Activated T-cell treated with anti-CD3 and anti-CD28 coated beads, Interleukin-2, amount 50 U/mL, for 4 hours (primary cell): ENCODE measurements around the gene TMEM9B. TPM values are rescaled to one million over a fixed set of nuclear protein-coding genes. Genes with fewer than 3 reads are reported as not detected.
"Not testable (repeated sequence)": the region's sequence is repeated elsewhere in the genome, so short reads cannot be mapped to it uniquely, and the experiment has no call there.

Source experiments
- ATAC-seq, 2 donors: fragments of 200-7000 bp; cut with Tn5 transposase; one replicate each; pipeline ENCODE4 v1.10.0; 2021
- DNase-seq: peaks from one replicate; pipeline ENCODE4 v3.0.0-alpha.2; 2020
- H3K27me3 Mint-ChIP-seq: one replicate; pipeline ENCODE4 v1.8.0; 2021; ENCODE audit warnings: low read depth, mixed read lengths
- H3K36me3 Mint-ChIP-seq: one replicate; pipeline ENCODE4 v1.8.0; 2022; ENCODE audit warnings: mixed read lengths; ENCODE audit not compliant: insufficient read depth
- H3K4me1 Mint-ChIP-seq: one replicate; pipeline ENCODE4 v1.8.0; 2021; ENCODE audit warnings: low read depth, mixed read lengths
- H3K4me3 Mint-ChIP-seq: one replicate; pipeline ENCODE4 v1.8.0; 2021; ENCODE audit warnings: mild to moderate bottlenecking, moderate library complexity, mixed read lengths
- H3K9me3 Mint-ChIP-seq: one replicate; pipeline ENCODE4 v1.8.0; 2021; ENCODE audit warnings: mixed read lengths
- total RNA-seq, 3 donors: library from RNA; stranded (reverse); gene quantifications; one replicate each; pipeline ENCODE4 v1.2.1, GENCODE V29; 2021

TMEM9B gene
- total RNA-seq, 3 donors from 2014 or later: 25.6 to 28.9 (median 28.6) TPM

DNA sequence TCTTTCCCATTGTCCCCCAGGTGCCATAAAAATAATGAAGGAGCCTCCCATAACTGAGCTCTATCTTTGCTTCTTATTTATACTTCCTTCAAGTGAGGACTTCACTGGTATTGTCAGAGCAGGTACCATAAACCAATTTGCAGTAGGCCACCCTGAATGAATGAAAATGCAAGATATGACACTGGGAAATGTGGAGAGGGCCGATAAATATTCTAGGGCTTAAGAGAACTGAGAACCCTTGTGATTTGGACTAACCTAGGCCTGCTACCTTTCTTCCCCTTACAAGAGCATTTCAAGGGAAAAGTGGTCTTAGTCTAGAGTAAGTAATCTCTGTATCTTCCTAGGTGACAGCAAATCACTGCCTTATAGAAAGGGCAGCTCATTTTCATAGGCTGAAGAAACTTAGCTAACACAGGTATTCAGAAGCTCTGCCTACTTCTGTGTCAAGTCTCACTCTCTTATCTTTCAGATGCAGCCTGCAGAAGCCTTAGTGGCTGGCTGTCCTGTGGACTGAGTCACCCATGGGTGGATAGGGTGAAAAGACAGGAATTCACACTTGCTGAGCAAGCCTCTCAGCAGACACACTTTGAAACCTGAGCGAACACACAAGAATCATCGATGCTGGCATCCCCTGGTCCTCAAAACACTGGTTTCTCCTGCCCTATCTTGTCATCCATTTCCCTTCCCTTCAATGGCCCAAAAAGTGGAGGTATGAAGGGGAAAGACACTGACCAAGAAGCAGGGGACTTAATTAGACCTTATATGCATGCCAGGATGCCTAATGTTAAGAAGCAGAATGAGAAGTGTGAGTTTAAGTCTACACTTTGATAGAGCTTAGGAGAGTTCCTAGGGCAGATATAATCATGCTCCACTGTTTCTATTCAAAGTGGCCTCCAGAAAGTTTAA, 24.3 kb upstream of the TMEM9B start:
- no peak overlapping the region for H3K4me3 Mint-ChIP-seq
- ATAC-seq (no peak), DNase-seq (no peak)
- H3K4me1 Mint-ChIP-seq: no peaks in the 10 kb centered on the region
- H3K27me3 Mint-ChIP-seq: peaks cover 7% of the 10 kb centered on the region
- no peaks in the 10 kb centered on the region for H3K9me3 Mint-ChIP-seq
- H3K36me3 Mint-ChIP-seq: no peaks in the 10 kb centered on the region

GRCh38 chr11:8987446-8987845, 23.2 kb upstream of the TMEM9B start:
- ATAC-seq: no peak
- no peak for DNase-seq
- no peaks in the 10 kb centered on the region for H3K4me1 Mint-ChIP-seq
- no peaks in the 10 kb centered on the region for H3K9me3 Mint-ChIP-seq
- H3K27me3 Mint-ChIP-seq: peaks cover 5% of the 10 kb centered on the region
- no peak overlapping the region for H3K4me3 Mint-ChIP-seq
- no peaks in the 10 kb centered on the region for H3K36me3 Mint-ChIP-seq

DNA sequence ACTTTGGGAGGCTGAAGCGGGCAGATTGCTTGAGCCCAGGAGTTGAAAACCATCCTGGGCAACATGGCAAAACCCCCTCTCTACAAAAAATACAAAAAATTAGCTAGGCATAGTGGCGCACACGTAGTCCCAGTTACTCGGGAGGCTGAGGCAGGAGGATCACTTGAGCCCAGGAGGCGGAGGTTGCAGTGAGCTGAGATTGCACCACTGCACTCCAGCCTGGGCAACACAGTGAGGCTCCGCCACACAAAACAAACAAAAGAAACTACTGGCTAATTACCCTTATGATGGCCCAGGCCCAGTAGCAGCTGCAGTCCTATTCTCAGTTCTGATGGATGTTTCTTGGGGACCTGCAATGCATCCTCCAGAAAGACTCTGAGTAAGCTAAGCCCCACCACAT, 22.5 kb upstream of the TMEM9B start:
- not testable (repeated sequence) for ATAC-seq, DNase-seq, H3K9me3 Mint-ChIP-seq, H3K4me3 Mint-ChIP-seq, H3K27me3 Mint-ChIP-seq, H3K4me1 Mint-ChIP-seq, H3K36me3 Mint-ChIP-seq

DNA sequence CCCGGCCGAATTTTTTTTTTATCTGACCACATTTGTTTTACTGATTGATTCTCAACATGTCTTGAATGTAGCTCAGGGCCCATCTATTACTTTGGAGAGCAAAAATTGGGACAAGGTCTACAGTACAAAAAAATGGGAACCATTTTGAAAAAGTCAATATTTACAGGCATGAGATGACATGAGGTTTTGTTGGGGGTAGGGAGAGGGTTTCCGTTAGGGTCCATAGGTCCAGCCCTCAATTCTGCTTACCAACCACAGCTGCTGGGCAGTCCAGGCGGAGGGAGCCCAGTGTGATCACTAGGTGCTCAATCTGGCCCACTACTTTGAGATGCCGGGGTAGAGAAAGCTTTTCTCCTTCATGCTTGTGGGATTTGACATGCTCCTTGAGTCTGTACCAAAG, 21.2 kb upstream of the TMEM9B start:
- ATAC-seq: no peak
- peaks cover 5% of the 10 kb centered on the region for H3K27me3 Mint-ChIP-seq
- no peaks in the 10 kb centered on the region for H3K4me1 Mint-ChIP-seq
- no peaks in the 10 kb centered on the region for H3K36me3 Mint-ChIP-seq
- DNase-seq: no peak
- no peak overlapping the region for H3K4me3 Mint-ChIP-seq
- no peaks in the 10 kb centered on the region for H3K9me3 Mint-ChIP-seq

DNA sequence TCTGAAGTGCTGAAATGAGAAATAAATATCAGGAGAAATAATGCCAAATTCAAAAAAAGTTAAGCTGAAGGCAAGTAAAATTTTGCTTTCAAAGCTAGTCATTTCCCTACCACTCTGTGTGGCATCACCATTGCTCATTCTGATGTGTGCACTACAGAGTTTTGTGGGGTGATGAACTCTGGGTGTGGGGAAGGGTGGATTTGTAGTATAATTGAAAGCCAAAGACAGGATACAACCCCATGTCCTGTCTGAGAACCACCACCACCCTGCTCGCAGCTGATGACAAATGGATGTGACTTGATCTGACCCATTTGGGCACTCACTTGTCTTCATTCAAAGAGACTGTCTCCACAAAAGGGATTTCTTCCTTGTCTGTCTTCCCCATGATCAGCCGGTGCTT, 19.3 kb upstream of the TMEM9B start:
- Mint-ChIP-seq H3K4me1 (no peaks in the 10 kb centered on the region), H3K9me3 (no peaks in the 10 kb centered on the region), H3K4me3 (no peak overlapping the region), H3K27me3 (no peaks in the 10 kb centered on the region), H3K36me3 (no peaks in the 10 kb centered on the region)
- ATAC-seq (no peak), DNase-seq (no peak)

DNA sequence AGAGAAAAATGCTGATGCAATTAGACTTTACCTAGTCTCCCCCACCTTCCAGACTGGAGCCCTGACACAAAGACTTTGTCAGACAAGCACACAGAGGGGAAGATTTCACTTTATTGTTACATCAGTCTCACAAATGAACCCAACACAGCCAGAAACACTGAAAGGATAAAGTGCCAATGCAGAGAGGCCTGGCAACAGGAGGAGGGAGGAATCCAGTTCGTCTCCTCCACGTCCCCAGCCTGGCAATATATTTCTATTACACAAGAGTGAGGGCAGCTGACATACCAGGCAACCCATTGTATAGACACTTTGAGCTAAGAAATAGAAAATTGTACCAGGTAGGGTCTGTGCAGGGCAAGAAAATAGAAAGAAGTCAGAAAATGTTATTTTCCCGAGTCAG, 16.2 kb upstream of the TMEM9B start:
- DNase-seq (no peak), ATAC-seq (no peak)
- Mint-ChIP-seq H3K4me1 (no peaks in the 10 kb centered on the region), H3K36me3 (no peaks in the 10 kb centered on the region), H3K4me3 (no peak overlapping the region), H3K9me3 (no peaks in the 10 kb centered on the region), H3K27me3 (no peaks in the 10 kb centered on the region)

DNA sequence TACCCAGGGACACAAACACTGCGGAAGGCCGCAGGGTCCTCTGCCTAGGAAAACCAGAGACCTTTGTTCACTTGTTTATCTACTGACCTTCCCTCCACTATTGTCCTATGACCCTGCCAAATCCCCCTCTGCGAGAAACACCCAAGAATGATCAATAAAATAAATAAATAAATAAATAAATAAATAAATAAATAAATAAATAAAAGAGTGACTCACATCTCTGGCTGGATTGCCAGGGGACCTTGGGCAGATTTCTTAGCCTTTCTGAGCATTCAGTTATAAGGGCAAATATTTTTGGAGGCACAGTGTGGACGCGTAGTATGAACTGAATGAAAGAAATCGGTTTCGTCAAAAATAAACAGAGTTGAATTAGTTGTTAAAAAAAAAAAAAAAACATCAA, 15.1 kb upstream of the TMEM9B start:
- ATAC-seq, DNase-seq, H3K27me3 Mint-ChIP-seq, H3K4me3 Mint-ChIP-seq, H3K4me1 Mint-ChIP-seq, H3K36me3 Mint-ChIP-seq, H3K9me3 Mint-ChIP-seq: not testable (repeated sequence)

GRCh38 chr11:8973121-8973520, 8.9 kb upstream of the TMEM9B start:
- ATAC-seq (no peak), DNase-seq (no peak)
- H3K9me3 Mint-ChIP-seq: no peaks in the 10 kb centered on the region
- H3K4me3 Mint-ChIP-seq: no peak overlapping the region
- no peaks in the 10 kb centered on the region for H3K27me3 Mint-ChIP-seq
- H3K4me1 Mint-ChIP-seq: no peaks in the 10 kb centered on the region
- no peaks in the 10 kb centered on the region for H3K36me3 Mint-ChIP-seq

DNA sequence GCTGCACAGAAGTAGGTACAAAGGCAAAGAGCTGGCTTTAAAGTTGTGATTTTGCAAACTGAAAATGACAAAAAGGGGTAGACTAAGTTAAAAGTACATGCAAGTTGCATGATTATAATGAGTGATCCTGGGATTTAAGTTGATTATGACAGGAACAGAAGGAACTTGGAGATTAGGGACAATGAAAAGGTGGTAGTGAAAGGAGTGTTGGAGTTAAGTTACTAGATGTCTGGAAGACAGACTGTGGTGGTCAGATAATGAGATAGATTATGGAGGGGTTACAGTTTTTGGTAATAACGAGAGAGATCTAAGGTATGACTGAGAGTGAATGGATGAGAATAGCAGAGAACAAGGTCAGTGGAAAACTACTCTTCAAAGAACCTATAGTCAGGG, 7.7 kb upstream of the TMEM9B start:
- no peak overlapping the region for H3K4me3 Mint-ChIP-seq
- H3K36me3 Mint-ChIP-seq: peaks cover 3% of the 10 kb centered on the region
- ATAC-seq: no peak
- no peak for DNase-seq
- H3K27me3 Mint-ChIP-seq: no peaks in the 10 kb centered on the region
- no peaks in the 10 kb centered on the region for H3K4me1 Mint-ChIP-seq
- H3K9me3 Mint-ChIP-seq: no peaks in the 10 kb centered on the region

DNA sequence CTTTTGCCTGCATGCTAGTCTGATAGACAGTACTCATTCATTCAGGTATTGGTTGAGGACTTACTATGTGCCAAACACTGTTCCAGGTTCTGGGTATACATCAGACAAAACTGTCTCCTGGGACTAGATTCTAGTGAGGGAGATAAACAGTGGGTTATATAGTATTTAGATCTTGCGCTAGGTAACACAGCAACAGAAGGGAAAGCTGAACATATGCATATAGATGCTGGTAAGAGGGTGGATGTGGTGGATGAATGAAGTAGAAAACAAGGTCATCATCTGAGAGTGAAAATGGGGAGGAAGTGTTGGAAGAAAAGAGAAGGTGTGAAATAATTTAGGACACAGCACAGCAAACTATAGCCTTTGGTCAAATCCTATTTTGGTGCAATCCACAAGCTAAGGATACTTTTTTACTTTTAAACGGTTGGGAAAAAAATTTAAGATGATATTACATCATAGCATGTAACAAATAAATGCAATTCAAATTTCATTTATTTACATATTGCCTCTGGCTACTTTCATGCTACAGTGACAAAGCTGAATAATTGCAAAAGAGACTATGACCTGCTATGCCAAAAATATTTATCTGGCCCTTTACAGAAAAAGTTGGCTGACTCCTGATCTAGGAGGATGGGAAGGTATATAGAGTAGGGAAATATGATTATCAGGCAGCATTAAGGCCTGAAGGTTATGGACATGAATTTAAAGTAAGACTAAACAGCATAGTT, 7.1 kb upstream of the TMEM9B start:
- no peak overlapping the region for H3K4me3 Mint-ChIP-seq
- no peaks in the 10 kb centered on the region for H3K27me3 Mint-ChIP-seq
- DNase-seq (no peak), ATAC-seq (no peak)
- no peaks in the 10 kb centered on the region for H3K9me3 Mint-ChIP-seq
- no peaks in the 10 kb centered on the region for H3K4me1 Mint-ChIP-seq
- H3K36me3 Mint-ChIP-seq: peaks cover 3% of the 10 kb centered on the region

GRCh38 chr11:8967184-8967583, 2.9 kb upstream of the TMEM9B start:
- ATAC-seq (no peak), DNase-seq (no peak)
- H3K27me3 Mint-ChIP-seq: no peaks in the 10 kb centered on the region
- H3K9me3 Mint-ChIP-seq: no peaks in the 10 kb centered on the region
- peaks cover 3% of the 10 kb centered on the region for H3K36me3 Mint-ChIP-seq
- no peak overlapping the region for H3K4me3 Mint-ChIP-seq
- peaks cover 20% of the 10 kb centered on the region for H3K4me1 Mint-ChIP-seq

- no peaks in the 10 kb centered on the region for H3K9me3 Mint-ChIP-seq
- peak overlapping the region; percentile 99 for H3K4me3 Mint-ChIP-seq
- H3K27me3 Mint-ChIP-seq: no peaks in the 10 kb centered on the region
- peaks cover 10% of the 10 kb centered on the region for H3K36me3 Mint-ChIP-seq
- DNase-seq (peak; percentile 71), ATAC-seq (peak; percentile 79 to 81)
- H3K4me1 Mint-ChIP-seq: peaks cover 29% of the 10 kb centered on the region
Measured at GRCh38 chr11:8963569-8964323, 496 bp downstream of the TMEM9B start.

DNA sequence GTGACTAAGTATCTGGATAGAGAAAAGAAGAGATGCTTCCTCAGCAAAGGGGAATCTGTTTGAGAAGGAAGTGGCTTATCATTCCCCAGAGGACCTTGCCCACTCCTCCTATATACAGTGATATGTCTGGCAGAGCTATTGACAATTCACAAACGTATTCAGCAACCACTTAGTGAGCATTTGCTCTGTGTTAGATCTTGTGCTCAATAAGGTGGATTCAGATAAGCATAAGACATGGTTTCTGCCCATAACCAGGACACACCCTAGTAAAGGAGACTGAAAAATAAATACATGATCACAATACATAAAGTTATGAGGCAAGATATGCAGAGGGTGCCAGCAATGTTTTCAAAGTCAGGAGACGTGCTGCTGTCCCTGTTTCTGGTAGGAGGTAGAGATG, 1.4 kb downstream of the TMEM9B start:
- DNase-seq (no peak), ATAC-seq (no peak)
- Mint-ChIP-seq H3K4me1 (peaks cover 29% of the 10 kb centered on the region), H3K27me3 (no peaks in the 10 kb centered on the region), H3K4me3 (peak overlapping the region; percentile 99), H3K36me3 (peaks cover 10% of the 10 kb centered on the region), H3K9me3 (no peaks in the 10 kb centered on the region)

DNA sequence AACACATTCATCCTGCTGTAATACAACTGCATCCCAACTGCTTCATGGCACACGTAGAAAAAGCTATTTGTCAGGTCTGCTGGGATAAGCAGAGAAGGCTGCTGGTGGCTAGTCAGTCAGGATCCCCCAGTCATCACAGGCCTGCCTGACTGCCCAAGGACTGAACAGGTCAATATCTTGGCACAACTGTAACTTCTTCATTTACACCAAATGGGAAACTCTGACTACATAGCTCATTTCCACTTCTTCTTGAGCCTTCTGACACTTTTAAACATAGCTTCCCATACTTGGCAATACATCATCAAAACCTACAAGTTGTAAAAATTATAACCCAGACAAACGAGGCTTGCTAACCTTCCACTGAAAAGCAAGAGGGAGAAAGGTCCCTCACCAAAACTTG, 2.8 kb downstream of the TMEM9B start:
- ATAC-seq (no peak), DNase-seq (no peak)
- Mint-ChIP-seq H3K9me3 (no peaks in the 10 kb centered on the region), H3K4me1 (peaks cover 36% of the 10 kb centered on the region), H3K27me3 (no peaks in the 10 kb centered on the region), H3K4me3 (no peak overlapping the region), H3K36me3 (peaks cover 8% of the 10 kb centered on the region)
